H9 (cell line): ENCODE data around the gene ABCD3. TPM values are rescaled to one million over a fixed set of nuclear protein-coding genes. Genes with fewer than 3 reads are reported as not detected.

ENCODE experiments used
- DNase-seq: peaks from one replicate; pipeline ENCODE4 v3.0.0-alpha.2; 2017
- H2AFZ ChIP-seq: one replicate; pipeline ENCODE4 v1.6.1; 2013; ENCODE audit warnings: mild to moderate bottlenecking, low read length, control low read depth, moderate library complexity
- H2AK5ac ChIP-seq: 2 replicates; pipeline ENCODE4 v1.6.1; 2013; ENCODE audit warnings: low read length, control low read depth, mixed read lengths; ENCODE audit not compliant: insufficient read length
- H2BK120ac ChIP-seq: one replicate; pipeline ENCODE4 v1.6.1; 2013; ENCODE audit warnings: low read depth, mild to moderate bottlenecking, low read length, control low read depth, inconsistent platforms; ENCODE audit not compliant: poor library complexity, severe bottlenecking
- H2BK12ac ChIP-seq: 2 replicates; pipeline ENCODE4 v1.6.1; 2013; ENCODE audit warnings: low read length, control low read depth, mixed read lengths, low read depth; ENCODE audit not compliant: insufficient read length
- H2BK15ac ChIP-seq: 2 replicates; pipeline ENCODE4 v1.6.1; 2013; ENCODE audit warnings: low read depth, low read length, control low read depth
- H2BK20ac ChIP-seq: one replicate; pipeline ENCODE4 v1.6.1; 2013; ENCODE audit warnings: low read depth, mild to moderate bottlenecking, low read length, control low read depth, inconsistent platforms; ENCODE audit not compliant: poor library complexity, severe bottlenecking
- H2BK5ac ChIP-seq: 2 replicates; pipeline ENCODE4 v1.6.1; 2013; ENCODE audit warnings: low read length, control low read depth, mixed read lengths; ENCODE audit not compliant: insufficient read length
- H3K14ac ChIP-seq: 2 replicates; pipeline ENCODE4 v1.6.1; 2013; ENCODE audit warnings: low read length, control low read depth; ENCODE audit not compliant: insufficient read depth
- H3K18ac ChIP-seq: 2 replicates; pipeline ENCODE4 v1.6.1; 2013; ENCODE audit warnings: low read depth, mild to moderate bottlenecking, mixed read lengths, low read length, control low read depth; ENCODE audit not compliant: insufficient read length
- H3K23ac ChIP-seq: 2 replicates; pipeline ENCODE4 v1.6.1; 2013; ENCODE audit warnings: low read length, control low read depth, mixed read lengths, low read depth; ENCODE audit not compliant: insufficient read length
- H3K23me2 ChIP-seq: 2 replicates; pipeline ENCODE4 v1.6.1; 2013; ENCODE audit warnings: low read depth, mild to moderate bottlenecking, mixed read lengths, low read length, control low read depth; ENCODE audit not compliant: insufficient read length, poor library complexity, severe bottlenecking
- H3K27ac ChIP-seq: 2 replicates; pipeline ENCODE4 v1.5.1; 2013; ENCODE audit warnings: low read length, control low read depth, mixed read lengths, low read depth; ENCODE audit not compliant: insufficient read length
- H3K27me3 ChIP-seq: 2 replicates; pipeline ENCODE4 v1.6.1; 2013; ENCODE audit warnings: low read length, control low read depth, inconsistent platforms; ENCODE audit not compliant: insufficient read depth
- H3K4ac ChIP-seq: 2 replicates; pipeline ENCODE4 v1.6.1; 2013; ENCODE audit warnings: low read depth, mild to moderate bottlenecking, control low read depth, inconsistent platforms, low read length, moderate library complexity
- H3K4me1 ChIP-seq: 2 replicates; pipeline ENCODE4 v1.6.1; 2013; ENCODE audit warnings: low read length, control low read depth, inconsistent platforms; ENCODE audit not compliant: insufficient read depth
- H3K4me2 ChIP-seq: 2 replicates; pipeline ENCODE4 v1.6.1; 2013; ENCODE audit warnings: low read length, control low read depth, mixed read lengths; ENCODE audit not compliant: insufficient read length, insufficient read depth
- H3K56ac ChIP-seq: 2 replicates; pipeline ENCODE4 v1.6.1; 2013; ENCODE audit warnings: low read depth, mild to moderate bottlenecking, mixed read lengths, low read length, control low read depth; ENCODE audit not compliant: insufficient read length
- H3K79me1 ChIP-seq: 2 replicates; pipeline ENCODE4 v1.6.1; 2013; ENCODE audit warnings: low read depth, mild to moderate bottlenecking, moderate library complexity, low read length, control low read depth, inconsistent platforms; ENCODE audit not compliant: insufficient read depth, poor library complexity, severe bottlenecking
- H3K79me2 ChIP-seq: 2 replicates; pipeline ENCODE4 v1.6.1; 2013; ENCODE audit warnings: low read length, control low read depth, inconsistent platforms; ENCODE audit not compliant: insufficient read depth
- H3K9ac ChIP-seq: 2 replicates; pipeline ENCODE4 v1.6.1; 2013; ENCODE audit warnings: low read length, control low read depth, mixed read lengths; ENCODE audit not compliant: insufficient read length; ENCODE audit errors: extremely low read depth
- H3K9me3 ChIP-seq: one replicate; pipeline ENCODE4 v1.6.1; 2013; ENCODE audit warnings: low read depth, low read length, inconsistent platforms; ENCODE audit not compliant: control insufficient read depth
- H3T11ph ChIP-seq: one replicate; pipeline ENCODE4 v1.6.1; 2013; ENCODE audit warnings: mild to moderate bottlenecking, low read length, control low read depth, inconsistent platforms
- H4K20me1 ChIP-seq: one replicate; pipeline ENCODE4 v1.6.1; 2013; ENCODE audit not compliant: control insufficient read depth, insufficient read length, insufficient read depth
- H4K5ac ChIP-seq: 2 replicates; pipeline ENCODE4 v1.6.1; 2013; ENCODE audit warnings: low read depth, mild to moderate bottlenecking, mixed read lengths, low read length, control low read depth; ENCODE audit not compliant: insufficient read length
- H4K8ac ChIP-seq: replicated peaks from 2 replicates; pipeline ENCODE4 v1.6.1; 2013; ENCODE audit warnings: low read length, control low read depth, mixed read lengths, low read depth; ENCODE audit not compliant: insufficient read length
- H4K91ac ChIP-seq: 2 replicates; pipeline ENCODE4 v1.6.1; 2013; ENCODE audit warnings: low read depth, mild to moderate bottlenecking, moderate library complexity, mixed read lengths, low read length, control low read depth; ENCODE audit not compliant: insufficient read length
- H3K27ac Mint-ChIP-seq, 3 experiments: 2 replicates in 2 of 3; 3 replicates in 1 of 3; pipeline ENCODE4 v1.8.0; 2020 to 2021; ENCODE audit warnings: mixed read lengths in 3 of 3, mild to moderate bottlenecking in 1 of 3, moderate library complexity in 1 of 3
- H3K27me3 Mint-ChIP-seq: 2 replicates; pipeline ENCODE4 v1.8.0; 2021; ENCODE audit warnings: low read depth, mild to moderate bottlenecking, moderate library complexity, mixed read lengths
- H3K36me3 Mint-ChIP-seq, 3 experiments: 2 replicates in 2 of 3; 3 replicates in 1 of 3; pipeline ENCODE4 v1.8.0; 2020 to 2021; ENCODE audit warnings: low read depth in 3 of 3, mixed read lengths in 3 of 3; ENCODE audit not compliant: insufficient read depth in 1 of 3
- H3K4me1 Mint-ChIP-seq, 2 experiments: 2 replicates each; pipeline ENCODE4 v1.8.0; 2020; ENCODE audit warnings: mixed read lengths in 2 of 2
- H3K4me3 Mint-ChIP-seq, 2 experiments: 2 replicates in 1 of 2; 3 replicates in 1 of 2; pipeline ENCODE4 v1.8.0; 2020 to 2021; ENCODE audit warnings: mild to moderate bottlenecking in 2 of 2, mixed read lengths in 2 of 2, moderate library complexity in 1 of 2
- H3K9me3 Mint-ChIP-seq, 2 experiments: 2 replicates in 1 of 2; 3 replicates in 1 of 2; pipeline ENCODE4 v1.8.0; 2020; ENCODE audit warnings: mild to moderate bottlenecking in 2 of 2, mixed read lengths in 2 of 2, moderate library complexity in 1 of 2
- WGBS: extraction: QIAGEN DNeasy Blood & Tissue Kit; methylation state at CpG from one replicate; pipeline ENCODE4 v1.1.7; 2013; ENCODE audit warnings: missing lambda C conversion rate, low lambda C conversion rate, mixed read lengths; ENCODE audit not compliant: insufficient read length; ENCODE audit errors: extremely low coverage; 5-methylcytosine and 5-hydroxymethylcytosine counted together
- total RNA-seq: library from RNA; stranded (reverse); gene quantifications from 2 replicates; pipeline ENCODE4 v1.2.1, GENCODE V29; 2021
- TF ChIP-seq, protein P1 (sequence below): fragments of 200-600 bp; sonication (generic); conservative IDR thresholded peaks from 3 replicates; pipeline ENCODE4 v1.8.0; 2021; ENCODE audit warnings: antibody characterized with exemption, mild to moderate bottlenecking

ABCD3 gene
- total RNA-seq, 1 experiment from 2014 or later: 32.0 TPM

GRCh38 chr1:94395231-94395630 lies 23.0 kb upstream of the ABCD3 start:
- H3K4ac ChIP-seq: no peak overlapping the region
- no peak overlapping the region for H3K18ac ChIP-seq
- no peak overlapping the region for H2BK20ac ChIP-seq
- H3K79me1 ChIP-seq: no peaks in the 10 kb centered on the region
- H3K4me1 ChIP-seq: peaks cover 12% of the 10 kb centered on the region
- no peak overlapping the region for H3K23ac ChIP-seq
- H3K56ac ChIP-seq: no peak overlapping the region
- H2AFZ ChIP-seq: no peak overlapping the region
- no peak overlapping the region for H2BK5ac ChIP-seq
- H3K4me1 Mint-ChIP-seq: peaks cover 21 to 22% of the 10 kb centered on the region in 2 experiments
- no peaks in the 10 kb centered on the region for H3K27me3 ChIP-seq
- peaks cover 0 to 3% (median 3%) of the 10 kb centered on the region in 3 experiments; a peak in 5 of 7 replicates for H3K36me3 Mint-ChIP-seq
- H4K8ac ChIP-seq: no peak overlapping the region
- H3K27ac ChIP-seq: no peak overlapping the region
- H3K14ac ChIP-seq: no peak overlapping the region
- H4K20me1 ChIP-seq: no peaks in the 10 kb centered on the region
- H2BK12ac ChIP-seq: no peak overlapping the region
- no peaks in the 10 kb centered on the region for H3K23me2 ChIP-seq
- H3K9me3 Mint-ChIP-seq: peaks cover 3 to 13% of the 10 kb centered on the region in 2 experiments
- H2AK5ac ChIP-seq: no peak overlapping the region
- no peak overlapping the region for H4K5ac ChIP-seq
- H3K9me3 ChIP-seq: no peaks in the 10 kb centered on the region
- H3K27me3 Mint-ChIP-seq: no peaks in the 10 kb centered on the region
- no peak overlapping the region for H2BK15ac ChIP-seq
- H3K79me2 ChIP-seq: no peaks in the 10 kb centered on the region
- TF ChIP-seq, protein P1, sequence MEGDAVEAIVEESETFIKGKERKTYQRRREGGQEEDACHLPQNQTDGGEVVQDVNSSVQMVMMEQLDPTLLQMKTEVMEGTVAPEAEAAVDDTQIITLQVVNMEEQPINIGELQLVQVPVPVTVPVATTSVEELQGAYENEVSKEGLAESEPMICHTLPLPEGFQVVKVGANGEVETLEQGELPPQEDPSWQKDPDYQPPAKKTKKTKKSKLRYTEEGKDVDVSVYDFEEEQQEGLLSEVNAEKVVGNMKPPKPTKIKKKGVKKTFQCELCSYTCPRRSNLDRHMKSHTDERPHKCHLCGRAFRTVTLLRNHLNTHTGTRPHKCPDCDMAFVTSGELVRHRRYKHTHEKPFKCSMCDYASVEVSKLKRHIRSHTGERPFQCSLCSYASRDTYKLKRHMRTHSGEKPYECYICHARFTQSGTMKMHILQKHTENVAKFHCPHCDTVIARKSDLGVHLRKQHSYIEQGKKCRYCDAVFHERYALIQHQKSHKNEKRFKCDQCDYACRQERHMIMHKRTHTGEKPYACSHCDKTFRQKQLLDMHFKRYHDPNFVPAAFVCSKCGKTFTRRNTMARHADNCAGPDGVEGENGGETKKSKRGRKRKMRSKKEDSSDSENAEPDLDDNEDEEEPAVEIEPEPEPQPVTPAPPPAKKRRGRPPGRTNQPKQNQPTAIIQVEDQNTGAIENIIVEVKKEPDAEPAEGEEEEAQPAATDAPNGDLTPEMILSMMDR: no peak
- no peak overlapping the region; a peak in 1 of 7 replicates for H3K27ac Mint-ChIP-seq
- no peak overlapping the region; a peak in 1 of 5 replicates for H3K4me3 Mint-ChIP-seq
- no peak overlapping the region for H3T11ph ChIP-seq
- no CpG with 5 or more reads among the region's 3 CpGs for WGBS
- no peak overlapping the region for H2BK120ac ChIP-seq
- no peak overlapping the region for H4K91ac ChIP-seq
- no peak overlapping the region for H3K9ac ChIP-seq
- no peak for DNase-seq
- H3K4me2 ChIP-seq: no peak overlapping the region
